Measurements from ENCODE around the gene KCNQ5. TPM values are rescaled to one million over a fixed set of nuclear protein-coding genes. Genes with fewer than 3 reads are reported as not detected.
A peak's percentile ranks its signal among the peaks of the same experiment; 100 is the strongest.

KCNQ5 gene
- polyA plus RNA-seq, 3 donors = not detected

DNA sequence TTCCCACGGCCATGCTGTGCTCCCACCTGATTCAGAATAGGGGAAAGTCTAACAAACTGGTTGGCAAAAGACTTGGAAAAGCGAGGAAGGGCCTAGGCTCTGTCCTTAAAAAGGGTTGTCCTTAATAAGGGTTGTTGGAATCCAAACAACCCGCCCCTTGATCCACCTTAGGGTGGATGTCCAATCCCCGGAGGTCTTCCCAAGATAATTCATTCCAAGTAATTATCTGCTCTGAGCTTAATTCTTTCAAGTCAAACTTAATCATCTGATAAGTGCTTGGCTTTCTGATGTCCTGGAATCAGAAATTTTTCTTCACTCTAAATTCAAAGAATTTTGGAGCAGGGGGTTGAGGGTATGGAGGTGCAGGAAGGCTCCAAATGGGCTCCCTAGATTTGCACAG, 603.5 kb downstream of the KCNQ5 start, which contains the start of gene KHDC1L:
TSS of gene KHDC1L (minus strand) at position 101 of the 400 bp plus-strand sequence. CDS start at position 13, 88 bp downstream.
- 100% methylated on average over 1 of the region's 4 CpGs for WGBS (ENCODE audit: insufficient coverage)
- Histone ChIP-seq H3K4me1 (ENCODE audit: control insufficient read depth in 1 of 2, insufficient read depth in 2 of 2, low read length in 2 of 2) (no peaks in the 10 kb centered on the region), H3K9ac (ENCODE audit: insufficient read depth, low read length, poor library complexity, severe bottlenecking) (no peak within 1 kb of the TSS), H3K9me3 (replicated peaks in 1 of 2; ENCODE audit: control insufficient read depth in 1 of 2, insufficient read depth in 1 of 2, low read length in 2 of 2) (peaks cover 0 to 14% of the 10 kb centered on the region in 2 donors), H3K4me2 (replicated peaks; ENCODE audit: extremely low read depth, low read length, poor library complexity, severe bottlenecking) (no peak within 1 kb of the TSS), H3K79me2 (ENCODE audit: insufficient read depth, low read length) (no peaks in the 10 kb centered on the region), H3K36me3 (replicated peaks in 1 of 2; ENCODE audit: control insufficient read depth in 1 of 2, insufficient read depth in 2 of 2, low read length in 2 of 2) (no peaks in the 10 kb centered on the region), H3K4me3 (replicated peaks in 1 of 3; ENCODE audit: low read depth in 2 of 3, low read length in 3 of 3) (no peak within 1 kb of the TSS), H3K27ac (ENCODE audit: low read depth in 1 of 2, low read length in 2 of 2) (no peak within 1 kb of the TSS), H4K20me1 (ENCODE audit: insufficient read depth, low read length) (no peaks in the 10 kb centered on the region), H2AFZ (ENCODE audit: insufficient read depth, low read depth, low read length, poor library complexity, severe bottlenecking) (no peak within 1 kb of the TSS), H3K27me3 (ENCODE audit: control insufficient read depth in 2 of 2, insufficient read depth in 2 of 2, low read length in 2 of 2) (no peaks in the 10 kb centered on the region)
- Mint-ChIP-seq H3K9me3 (peaks cover 5 to 22% (median 14%) of the 10 kb centered on the region in 7 donors), H3K4me1 (no peaks in the 10 kb centered on the region), H3K36me3 (no peaks in the 10 kb centered on the region), H3K27me3 (ENCODE audit: low read depth in 3 of 3) (peaks cover 2 to 4% (median 3%) of the 10 kb centered on the region in 3 donors), H3K27ac (peak within 1 kb of the TSS in 2 of 7 donors; percentile 51 to 60), H3K4me3 (no peak within 1 kb of the TSS)
- no peak for DNase-seq
- TF ChIP-seq, protein P1, sequence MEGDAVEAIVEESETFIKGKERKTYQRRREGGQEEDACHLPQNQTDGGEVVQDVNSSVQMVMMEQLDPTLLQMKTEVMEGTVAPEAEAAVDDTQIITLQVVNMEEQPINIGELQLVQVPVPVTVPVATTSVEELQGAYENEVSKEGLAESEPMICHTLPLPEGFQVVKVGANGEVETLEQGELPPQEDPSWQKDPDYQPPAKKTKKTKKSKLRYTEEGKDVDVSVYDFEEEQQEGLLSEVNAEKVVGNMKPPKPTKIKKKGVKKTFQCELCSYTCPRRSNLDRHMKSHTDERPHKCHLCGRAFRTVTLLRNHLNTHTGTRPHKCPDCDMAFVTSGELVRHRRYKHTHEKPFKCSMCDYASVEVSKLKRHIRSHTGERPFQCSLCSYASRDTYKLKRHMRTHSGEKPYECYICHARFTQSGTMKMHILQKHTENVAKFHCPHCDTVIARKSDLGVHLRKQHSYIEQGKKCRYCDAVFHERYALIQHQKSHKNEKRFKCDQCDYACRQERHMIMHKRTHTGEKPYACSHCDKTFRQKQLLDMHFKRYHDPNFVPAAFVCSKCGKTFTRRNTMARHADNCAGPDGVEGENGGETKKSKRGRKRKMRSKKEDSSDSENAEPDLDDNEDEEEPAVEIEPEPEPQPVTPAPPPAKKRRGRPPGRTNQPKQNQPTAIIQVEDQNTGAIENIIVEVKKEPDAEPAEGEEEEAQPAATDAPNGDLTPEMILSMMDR (IDR thresholded peaks at IDR 0.05) = no peak
- intact Hi-C loops (cut with micrococcal nuclease) = no loop called here

DNA sequence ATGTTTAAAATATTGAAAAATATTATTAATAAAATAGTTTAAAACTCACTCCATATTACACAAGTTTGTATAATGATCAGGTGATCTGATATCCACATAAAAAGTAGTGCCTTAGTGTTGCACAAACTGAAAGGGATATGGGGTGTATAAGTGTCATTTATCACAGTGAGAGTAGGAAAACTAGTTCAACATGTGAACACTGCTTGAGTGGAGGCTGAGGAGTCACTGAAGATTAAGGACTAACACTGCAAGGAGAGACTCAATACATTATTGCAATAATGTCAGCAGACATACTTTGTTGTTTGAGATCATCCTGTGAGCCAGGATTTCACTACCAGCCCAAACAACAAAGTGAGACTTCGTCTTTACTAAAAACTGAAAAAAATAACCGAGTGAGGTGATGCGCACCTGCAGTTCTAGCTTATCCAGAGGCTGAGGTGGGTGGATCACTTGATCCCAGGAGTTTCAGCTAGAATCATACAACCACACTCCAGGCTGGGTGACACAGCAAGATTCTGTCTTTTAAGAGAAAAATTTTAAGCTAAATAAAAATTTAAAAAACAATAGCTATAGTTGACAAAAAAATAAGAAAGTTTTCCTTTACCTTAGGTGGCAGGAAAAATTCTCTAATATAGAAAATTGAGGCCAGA, 605.9 kb downstream of the KCNQ5 start:
- intact Hi-C loops (cut with micrococcal nuclease) = no loop called here
- Histone ChIP-seq H3K4me2 (replicated peaks; ENCODE audit: extremely low read depth, low read length, poor library complexity, severe bottlenecking) (no peak overlapping the region), H3K4me1 (ENCODE audit: control insufficient read depth in 1 of 2, insufficient read depth in 2 of 2, low read length in 2 of 2) (no peaks in the 10 kb centered on the region), H3K9ac (ENCODE audit: insufficient read depth, low read length, poor library complexity, severe bottlenecking) (no peak overlapping the region), H3K9me3 (replicated peaks in 1 of 2; ENCODE audit: control insufficient read depth in 1 of 2, insufficient read depth in 1 of 2, low read length in 2 of 2) (peaks cover 0 to 19% of the 10 kb centered on the region in 2 donors), H3K36me3 (replicated peaks in 1 of 2; ENCODE audit: control insufficient read depth in 1 of 2, insufficient read depth in 2 of 2, low read length in 2 of 2) (no peaks in the 10 kb centered on the region), H3K79me2 (ENCODE audit: insufficient read depth, low read length) (no peaks in the 10 kb centered on the region), H3K4me3 (replicated peaks in 1 of 3; ENCODE audit: low read depth in 2 of 3, low read length in 3 of 3) (no peak overlapping the region), H3K27me3 (ENCODE audit: control insufficient read depth in 2 of 2, insufficient read depth in 2 of 2, low read length in 2 of 2) (no peaks in the 10 kb centered on the region), H4K20me1 (ENCODE audit: insufficient read depth, low read length) (no peaks in the 10 kb centered on the region), H2AFZ (ENCODE audit: insufficient read depth, low read depth, low read length, poor library complexity, severe bottlenecking) (no peak overlapping the region), H3K27ac (ENCODE audit: low read depth in 1 of 2, low read length in 2 of 2) (no peak overlapping the region)
- H3K4me1 Mint-ChIP-seq = peaks cover 2% of the 10 kb centered on the region
- H3K4me3 Mint-ChIP-seq = no peak overlapping the region
- no CpG with 5 or more reads among the region's 3 CpGs for WGBS (ENCODE audit: insufficient coverage)
- H3K27me3 Mint-ChIP-seq (ENCODE audit: low read depth in 3 of 3) = peaks cover 0 to 3% (median 2%) of the 10 kb centered on the region in 3 donors
- no peaks in the 10 kb centered on the region for H3K36me3 Mint-ChIP-seq
- no peak overlapping the region for H3K27ac Mint-ChIP-seq
- peaks cover 5 to 25% (median 16%) of the 10 kb centered on the region in 7 donors for H3K9me3 Mint-ChIP-seq
- DNase-seq = no peak
- TF ChIP-seq, protein P1 (IDR thresholded peaks at IDR 0.05) = no peak

All from CD14-positive monocyte (primary cell).